Esophagus squamous epithelium (tissue), 5 donors: ENCODE measurements around the gene SPANXN3. TPM values are rescaled to one million over a fixed set of nuclear protein-coding genes. Genes with fewer than 3 reads are reported as not detected.

ENCODE experiments used
- DNase-seq: peaks from one replicate; lab custom pipeline; 2025; lab: John Stamatoyannopoulos, UW
- H3K27ac ChIP-seq, 4 donors: fragments of 200-600 bp; sonication (generic); one replicate each; pipeline ENCODE4 v1.5.1; 2016 to 2019; ENCODE audit warnings: mild to moderate bottlenecking in 1 of 4
- H3K27me3 ChIP-seq, 4 donors: fragments of 200-600 bp; sonication (generic); 1 replicate in 3 of 4; 2 replicates in 1 of 4; pipeline versions ENCODE4 v1.5.1 to v1.6.0; 2017 to 2021; ENCODE audit warnings: antibody characterized with exemption in 1 of 4
- H3K36me3 ChIP-seq, 3 donors: fragments of 200-600 bp; sonication (generic); one replicate each; pipeline ENCODE4 v1.5.1; 2016 to 2019
- H3K4me1 ChIP-seq, 3 donors: fragments of 200-600 bp; sonication (generic); one replicate each; pipeline ENCODE4 v1.5.1; 2017 to 2019
- H3K4me3 ChIP-seq, 4 donors: fragments of 200-600 bp; sonication (generic); 1 replicate in 3 of 4; 2 replicates in 1 of 4; pipeline ENCODE4 v1.5.1; 2016 to 2019; ENCODE audit warnings: mild to moderate bottlenecking in 2 of 4, moderate library complexity in 1 of 4
- H3K9me3 ChIP-seq, 3 donors: fragments of 200-600 bp; sonication (generic); one replicate each; pipeline ENCODE4 v1.5.1; 2016 to 2019
- CTCF ChIP-seq, 6 experiments: fragments of 450-650 bp in 4 of 6; fragments of 200-600 bp in 2 of 6; sonication (generic) in 2 of 6; IDR thresholded peaks; one replicate each; pipeline ENCODE4 v1.5.1; 2016 to 2019; ENCODE audit warnings: antibody characterized with exemption in 6 of 6, mild to moderate bottlenecking in 4 of 6, moderate library complexity in 4 of 6
- POLR2A ChIP-seq, 4 donors: fragments of 450-650 bp; IDR thresholded peaks; one replicate each; pipeline ENCODE4 v1.6.1; 2017; ENCODE audit warnings: antibody characterized with exemption in 4 of 4, mild to moderate bottlenecking in 4 of 4, moderate library complexity in 3 of 4
- WGBS, 2 donors: methylation state at CpG; one replicate each; pipeline ENCODE4 v1.1.5; 2018; 5-methylcytosine and 5-hydroxymethylcytosine counted together
- intact Hi-C: fragments of 100-400 bp; cut with DNase I; formaldehyde crosslinking; loops from one replicate; pipeline ENCODE4 v1.15.0; 2022
- total RNA-seq, 4 donors: library from RNA; depleted of rRNA; stranded (reverse); fragments of >200 nt; gene quantifications; one replicate each; pipeline ENCODE4 v1.1.0, GENCODE V29; 2016
- donor health status: DM: yes; HTN: yes; CAD: no.

Gene SPANXN3
- total RNA-seq, 4 donors from 2014 or later, result not detected

- intact Hi-C loops, result no loop called here
- H3K27ac ChIP-seq, result no peak overlapping the region
- no peak for DNase-seq
- H3K36me3 ChIP-seq, result no peaks in the 10 kb centered on the region
- no peak for TF ChIP-seq CTCF (IDR thresholded peaks at IDR 0.05)
- no peak for TF ChIP-seq POLR2A (IDR thresholded peaks at IDR 0.05)
- 40 to 64% methylated on average over 1 of the region's 1 CpG for WGBS, 2 donors
- no peaks in the 10 kb centered on the region for H3K4me1 ChIP-seq
- H3K9me3 ChIP-seq, result no peaks in the 10 kb centered on the region
- H3K27me3 ChIP-seq, result no peaks in the 10 kb centered on the region
- no peak overlapping the region for H3K4me3 ChIP-seq
Measured at GRCh38 chrX:143472347-143472938, 44.8 kb downstream of the SPANXN3 start.

- Histone ChIP-seq H3K36me3 (no peaks in the 10 kb centered on the region), H3K27me3 (no peaks in the 10 kb centered on the region), H3K4me1 (no peaks in the 10 kb centered on the region), H3K9me3 (no peaks in the 10 kb centered on the region), H3K27ac (no peak overlapping the region), H3K4me3 (no peak overlapping the region)
- no peak for TF ChIP-seq POLR2A (IDR thresholded peaks at IDR 0.05)
- TF ChIP-seq CTCF (IDR thresholded peaks at IDR 0.05), result no peak
- intact Hi-C loops, result no loop called here
- WGBS, 2 donors, result 29 to 54% methylated on average over 1 of the region's 1 CpG
- DNase-seq, result no peak
Measured at GRCh38 chrX:143466130-143466529, 51.1 kb downstream of the SPANXN3 start.

- Histone ChIP-seq H3K36me3 (no peaks in the 10 kb centered on the region), H3K9me3 (peaks cover 0 to 6% (median 0%) of the 10 kb centered on the region in 3 donors), H3K27ac (no peak overlapping the region), H3K4me3 (no peak overlapping the region), H3K4me1 (no peaks in the 10 kb centered on the region), H3K27me3 (no peaks in the 10 kb centered on the region)
- 61 to 91% methylated on average over 3 to 8 of the region's 10 CpGs for WGBS, 2 donors
- intact Hi-C loops, result no loop called here
- TF ChIP-seq CTCF (IDR thresholded peaks at IDR 0.05), result no peak
- DNase-seq, result no peak
Measured at GRCh38 chrX:143462696-143463095, 54.6 kb downstream of the SPANXN3 start.

- intact Hi-C loops, result no loop called here
- Histone ChIP-seq H3K4me3 (no peak overlapping the region), H3K36me3 (no peaks in the 10 kb centered on the region), H3K27me3 (no peaks in the 10 kb centered on the region), H3K9me3 (peaks cover 0 to 6% (median 0%) of the 10 kb centered on the region in 3 donors), H3K27ac (no peak overlapping the region), H3K4me1 (no peaks in the 10 kb centered on the region)
- TF ChIP-seq POLR2A (IDR thresholded peaks at IDR 0.05) (no peak), CTCF (IDR thresholded peaks at IDR 0.05) (no peak)
- 69 to 71% methylated on average over 3 of the region's 3 CpGs for WGBS, 2 donors
- no peak for DNase-seq
Measured at GRCh38 chrX:143461606-143462005, 55.7 kb downstream of the SPANXN3 start.

Other genes starting within 250 kb of the SPANXN3 start
- 1 to 10 TPM in 2 of 4 donors, under 1 TPM in 2; 0.40 to 2.8 (median 0.97) TPM for gene SLITRK4, start 118.6 kb upstream of the SPANXN3 start, total RNA-seq
- gene SPANXN2, start 203.3 kb upstream of the SPANXN3 start, total RNA-seq, result not detected